ENCODE results near the gene CARD14.
"Not testable (repeated sequence)": the region's sequence is repeated elsewhere in the genome, so short reads cannot be mapped to it uniquely, and the experiment has no call there.

The CARD14 gene

DNA sequence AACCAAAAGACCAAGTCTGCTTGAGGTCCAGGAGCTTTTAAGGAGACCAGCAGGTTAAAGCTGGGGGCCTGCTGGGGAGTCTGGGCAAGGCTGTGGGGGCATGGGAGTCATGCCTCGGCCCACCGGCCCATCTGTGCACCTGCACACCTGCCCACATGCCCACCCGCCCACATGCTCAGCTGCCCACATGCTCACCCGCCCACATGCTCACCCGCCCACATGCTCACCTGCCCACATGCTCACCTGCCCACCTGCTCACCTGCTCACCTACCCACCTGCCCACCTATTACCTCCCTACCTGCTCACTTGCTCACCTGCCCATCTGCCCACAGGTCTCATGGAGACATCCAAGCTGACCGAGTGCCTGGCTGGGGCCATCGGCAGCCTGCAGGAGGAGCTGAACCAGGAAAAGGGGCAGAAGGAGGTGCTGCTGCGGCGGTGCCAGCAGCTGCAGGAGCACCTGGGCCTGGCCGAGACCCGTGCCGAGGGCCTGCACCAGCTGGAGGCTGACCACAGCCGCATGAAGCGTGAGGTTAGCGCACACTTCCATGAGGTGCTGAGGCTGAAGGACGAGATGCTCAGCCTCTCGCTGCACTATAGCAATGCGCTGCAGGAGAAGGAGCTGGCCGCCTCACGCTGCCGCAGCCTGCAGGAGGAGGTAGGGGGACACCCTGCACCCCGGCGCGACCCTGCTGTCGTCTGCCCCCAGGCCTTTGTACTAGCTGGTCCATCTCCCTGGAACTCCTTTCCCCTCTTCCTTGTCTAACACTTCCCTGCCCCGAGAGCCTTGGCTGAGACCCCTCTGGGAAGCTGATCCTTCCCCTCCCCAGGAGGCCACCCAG, 14.0 kb downstream of the CARD14 start:
- DNase-seq (ENCODE audit: low read depth in 2 of 2), result no peak

- no peak for DNase-seq (ENCODE audit: low read depth in 2 of 2)
These were observed 14.5 kb downstream of the CARD14 start for GRCh38 chr17:80184423-80184714.

GRCh38 chr17:80185968-80186367, 16.1 kb downstream of the CARD14 start:
- no peak for DNase-seq (ENCODE audit: low read depth in 2 of 2)

- no peak for DNase-seq (ENCODE audit: low read depth in 2 of 2)
These were observed 17.3 kb downstream of the CARD14 start for GRCh38 chr17:80187090-80187489.

- no peak for DNase-seq (ENCODE audit: low read depth in 2 of 2)
These were observed 17.7 kb downstream of the CARD14 start for GRCh38 chr17:80187515-80187941.

DNA sequence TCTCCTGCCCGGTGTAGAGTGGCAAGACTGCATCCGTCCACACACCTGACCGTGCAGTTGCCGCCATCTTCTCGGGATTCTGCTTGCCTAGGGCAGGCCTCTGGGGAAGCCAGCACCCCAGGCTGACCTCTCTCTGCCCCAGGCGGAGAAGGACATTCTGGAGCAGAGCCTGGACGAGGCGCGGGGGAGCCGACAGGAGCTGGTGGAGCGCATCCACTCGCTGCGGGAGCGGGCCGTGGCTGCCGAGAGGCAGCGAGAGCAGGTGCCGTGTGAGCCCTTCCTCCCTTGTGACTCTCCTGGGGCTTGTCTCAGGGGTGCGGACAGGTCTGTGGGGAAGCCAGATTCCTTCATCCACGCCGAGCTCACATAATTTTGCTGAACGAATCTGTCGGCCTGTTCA, 19.8 kb downstream of the CARD14 start:
- DNase-seq (ENCODE audit: low read depth in 2 of 2), result no peak

GRCh38 chr17:80190716-80191115, 20.9 kb downstream of the CARD14 start:
- no peak for DNase-seq (ENCODE audit: low read depth in 2 of 2)

GRCh38 chr17:80191192-80191591, 21.4 kb downstream of the CARD14 start:
- no peak for DNase-seq (ENCODE audit: low read depth in 2 of 2)

DNA sequence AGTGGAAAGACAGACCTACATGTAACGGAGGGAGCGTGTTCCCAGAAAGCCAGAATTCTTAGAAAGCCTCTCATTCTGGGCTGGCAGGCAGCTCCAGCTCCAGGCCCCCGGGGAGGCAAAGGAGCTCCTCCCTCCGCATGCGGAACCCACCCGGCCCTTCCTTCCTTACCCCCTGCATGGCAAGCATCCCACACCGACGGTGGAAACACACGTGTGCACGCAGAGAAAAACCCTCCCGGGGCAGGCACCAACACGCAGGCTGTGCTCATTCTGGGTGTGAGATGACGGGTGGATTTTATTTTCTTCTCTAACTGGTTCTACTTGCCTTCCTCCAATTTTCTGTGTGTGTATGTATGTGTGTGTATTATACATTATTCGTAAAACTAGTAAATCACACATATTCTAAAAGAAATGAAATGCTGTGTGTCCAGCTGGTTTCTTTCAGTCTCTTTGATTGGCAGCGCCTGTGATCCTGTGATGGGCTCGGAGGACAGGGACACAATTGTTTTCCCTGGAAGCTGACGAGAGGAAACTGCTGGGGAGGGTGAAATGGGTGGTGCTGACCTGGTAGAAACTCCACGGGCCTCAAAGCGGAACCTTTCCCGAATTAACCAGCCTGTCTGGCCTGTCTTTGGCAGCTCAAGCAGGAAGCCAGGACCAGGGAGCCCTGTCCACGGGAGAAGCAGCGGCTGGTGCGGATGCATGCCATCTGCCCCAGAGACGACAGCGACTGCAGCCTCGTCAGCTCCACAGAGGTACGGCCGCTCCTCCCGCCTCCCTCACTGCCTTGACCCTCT, 22.2 kb downstream of the CARD14 start:
- DNase-seq (ENCODE audit: low read depth in 2 of 2), result no peak

GRCh38 chr17:80195141-80195540, 25.3 kb downstream of the CARD14 start:
- no peak for DNase-seq (ENCODE audit: low read depth in 2 of 2)

DNA sequence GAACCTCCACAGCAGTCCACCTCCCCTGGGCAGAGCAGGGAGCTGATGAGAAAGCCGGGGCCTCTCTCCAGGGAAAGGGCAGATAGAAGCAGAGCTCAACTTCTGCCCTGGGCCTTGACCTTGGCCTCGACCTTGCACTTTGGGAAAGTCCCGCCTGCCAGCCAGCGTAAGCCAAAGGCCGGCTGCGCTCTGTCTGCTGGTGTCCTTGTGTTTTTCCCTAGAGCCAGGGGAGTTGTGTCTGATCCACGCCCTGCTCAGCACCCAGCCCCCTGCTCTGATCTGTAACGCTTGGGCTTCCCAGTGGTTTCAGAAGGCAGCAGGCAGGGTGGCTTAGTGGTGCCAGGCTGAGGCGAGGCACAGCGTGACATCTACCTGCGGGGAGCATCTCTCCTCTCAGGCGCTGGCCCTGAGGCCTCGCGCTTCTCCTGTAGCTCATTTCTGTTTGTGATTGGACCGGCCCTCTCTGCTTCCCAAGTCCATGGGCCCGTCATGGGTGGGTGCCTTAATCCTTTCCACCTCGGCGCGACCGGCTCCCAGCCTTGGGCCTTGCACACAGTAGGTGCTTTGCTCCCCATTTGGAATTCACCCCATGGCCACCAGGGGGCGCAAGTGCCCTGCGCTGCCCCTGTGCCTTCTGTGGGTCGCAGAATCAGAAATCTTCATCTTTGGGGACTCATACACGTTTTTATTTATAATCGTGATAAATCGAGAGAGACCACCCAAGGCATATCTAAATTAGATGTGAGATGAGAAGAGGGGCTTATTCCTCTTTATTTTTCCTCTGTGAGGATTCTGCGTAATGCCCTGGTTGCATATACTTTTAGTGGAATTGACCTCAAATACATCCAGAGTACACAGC, 26.1 kb downstream of the CARD14 start:
- DNase-seq (ENCODE audit: low read depth in 2 of 2), result peak; percentile 27 to 30

- DNase-seq (ENCODE audit: low read depth in 2 of 2), result no peak
These were observed 26.8 kb downstream of the CARD14 start for GRCh38 chr17:80196652-80197051.

GRCh38 chr17:80198144-80198661, 28.4 kb downstream of the CARD14 start:
- no peak for DNase-seq (ENCODE audit: low read depth in 2 of 2)

GRCh38 chr17:80199295-80199694, 29.5 kb downstream of the CARD14 start:
- DNase-seq (ENCODE audit: low read depth in 2 of 2), result not testable (repeated sequence)

- no peak for DNase-seq (ENCODE audit: low read depth in 2 of 2)
These were observed 31.6 kb downstream of the CARD14 start for GRCh38 chr17:80201446-80201845.

DNA sequence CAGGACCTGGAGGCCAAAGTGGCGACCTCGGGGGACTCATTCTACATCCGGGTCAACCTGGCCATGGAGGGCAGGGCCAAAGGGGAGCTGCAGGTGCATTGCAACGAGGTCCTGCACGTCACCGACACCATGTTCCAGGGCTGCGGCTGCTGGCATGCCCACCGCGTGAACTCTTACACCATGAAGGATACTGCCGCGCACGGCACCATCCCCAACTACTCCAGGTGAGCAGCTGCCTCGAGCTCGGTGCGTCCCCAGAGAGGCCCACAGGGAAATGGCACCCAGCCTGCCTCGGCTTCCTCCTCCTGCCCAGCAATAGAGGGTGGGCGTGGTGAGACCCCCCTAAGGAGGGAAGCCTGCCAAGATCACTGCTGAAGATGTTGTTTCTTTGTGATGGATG, 32.4 kb downstream of the CARD14 start:
- DNase-seq (ENCODE audit: low read depth in 2 of 2), result no peak

GRCh38 chr17:80203471-80203963, 33.7 kb downstream of the CARD14 start:
- no peak for DNase-seq (ENCODE audit: low read depth in 2 of 2)

DNA sequence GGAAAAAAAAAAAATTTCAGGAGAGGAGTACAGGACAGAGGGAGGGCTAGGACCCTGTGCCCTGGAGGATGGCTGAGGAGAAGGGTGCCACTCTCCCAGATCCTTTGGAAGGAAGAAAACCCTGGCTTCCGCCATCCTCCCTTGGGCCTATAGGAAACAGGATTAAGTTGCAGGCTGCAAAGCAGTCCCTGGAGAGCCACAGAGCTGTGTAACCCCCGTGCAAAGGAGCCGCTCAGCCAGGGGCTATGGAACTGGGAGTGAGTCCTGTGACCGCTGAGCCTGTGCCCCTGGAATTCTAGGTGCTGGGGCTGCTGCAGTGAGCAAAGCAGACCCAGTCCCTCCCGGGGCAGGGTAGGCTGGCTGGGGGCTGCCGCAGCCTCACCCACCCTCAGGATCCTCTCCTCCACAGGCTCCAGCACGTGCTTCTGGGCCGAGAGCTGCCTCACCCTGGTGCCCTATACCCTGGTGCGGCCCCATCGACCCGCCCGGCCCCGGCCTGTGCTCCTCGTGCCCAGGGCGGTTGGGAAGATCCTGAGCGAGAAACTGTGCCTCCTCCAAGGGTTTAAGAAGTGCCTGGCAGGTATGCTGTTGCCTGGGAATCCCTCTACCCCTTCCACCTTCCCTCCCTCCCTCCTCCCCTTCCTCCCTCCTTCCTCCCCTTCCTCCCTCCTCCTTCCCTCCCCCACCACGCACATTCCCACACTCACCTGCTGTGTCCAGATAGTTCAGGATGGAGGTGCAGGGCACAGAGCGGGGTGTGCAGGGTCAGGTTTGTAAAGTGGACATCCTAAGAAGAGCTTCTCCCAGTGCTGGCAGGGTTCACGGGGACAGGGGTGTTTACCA, 35.0 kb downstream of the CARD14 start:
- no peak for DNase-seq (ENCODE audit: low read depth in 2 of 2)

DNA sequence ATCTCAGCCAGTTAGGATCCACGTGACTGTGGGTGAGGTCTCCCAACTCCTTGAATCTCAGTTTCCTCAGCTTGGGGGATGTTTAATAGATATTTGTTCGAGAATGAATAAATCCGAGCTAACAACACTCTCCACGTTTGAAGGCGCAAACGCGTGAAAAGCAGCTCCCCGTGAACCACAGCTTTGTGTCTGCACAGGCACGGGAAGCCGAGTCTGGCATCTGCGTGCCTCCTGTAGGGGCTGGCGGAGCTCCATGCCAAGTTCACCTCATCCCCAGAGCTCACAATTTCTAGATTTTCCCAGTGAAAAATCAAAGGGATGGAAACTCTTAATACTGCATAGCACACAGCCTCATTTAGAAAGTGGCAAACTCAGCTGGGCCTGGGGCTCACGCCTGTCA, 36.0 kb downstream of the CARD14 start:
- no peak for DNase-seq (ENCODE audit: low read depth in 2 of 2)

DNA sequence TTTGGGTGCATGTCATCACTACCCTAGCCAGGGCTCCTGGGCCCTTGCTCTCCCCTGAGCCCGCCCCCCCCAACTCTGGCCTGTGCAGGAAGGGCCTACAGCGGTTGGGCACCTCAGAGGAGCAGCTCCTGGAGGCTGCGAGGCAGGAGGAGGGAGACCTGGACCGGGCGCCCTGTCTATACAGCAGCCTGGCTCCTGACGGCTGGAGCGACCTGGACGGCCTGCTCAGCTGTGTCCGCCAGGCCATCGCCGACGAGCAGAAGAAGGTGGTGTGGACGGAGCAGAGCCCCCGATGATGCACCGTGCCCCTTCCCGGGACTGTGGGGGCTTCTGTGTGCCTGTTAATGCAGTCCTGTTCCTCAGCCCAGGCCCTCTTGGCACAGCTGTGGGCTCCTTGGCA, 38.2 kb downstream of the CARD14 start:
- DNase-seq (ENCODE audit: low read depth in 2 of 2), result no peak

DNA sequence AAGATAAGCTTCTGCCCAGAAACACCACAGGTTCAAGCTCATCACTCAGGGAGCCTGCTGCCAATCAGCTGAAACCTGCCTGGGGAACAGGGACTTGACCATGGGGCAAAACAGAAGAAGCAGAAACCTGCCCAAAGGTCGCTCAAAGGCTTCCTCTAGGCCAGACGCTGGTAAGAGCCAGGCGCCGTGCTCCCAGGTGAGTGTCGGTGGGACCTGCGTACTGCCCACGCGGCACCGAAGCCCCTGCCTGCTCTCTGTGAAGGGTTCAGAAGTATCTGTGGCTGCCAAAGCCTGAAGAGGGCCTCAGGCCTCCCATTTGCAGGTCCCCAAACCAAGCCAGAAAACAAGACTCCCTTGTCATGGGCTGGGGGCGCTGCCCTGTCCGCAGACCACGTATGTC, 39.9 kb downstream of the CARD14 start:
- DNase-seq (ENCODE audit: low read depth in 2 of 2), result no peak

Data from activated CD8-positive, alpha-beta memory T cell treated with anti-CD3 and anti-CD28 coated beads for 4 hours (primary cell).